Femur (tissue), 1 donor: Measurements from ENCODE around the gene IGSF5.
A peak's percentile ranks its signal among the peaks of the same experiment; 100 is the strongest.
"Not testable (repeated sequence)": the region's sequence is repeated elsewhere in the genome, so short reads cannot be mapped to it uniquely, and the experiment has no call there.

Experiments used
- DNase-seq: peaks from one replicate; pipeline ENCODE4 v3.0.0-alpha.2; 2017

Gene IGSF5

GRCh38 chr21:39744883-39745282 lies at the start of gene IGSF5:
Gene IGSF5 (plus strand): TSS chr21:39745183. CDS start chr21:39745510, 327 bp downstream.
- DNase-seq, result not testable (repeated sequence)

- no peak for DNase-seq
These were observed 48.8 kb upstream of the IGSF5 start for GRCh38 chr21:39696196-39696595.

GRCh38 chr21:39696618-39697017 lies 48.4 kb upstream of the IGSF5 start:
- DNase-seq, result no peak

GRCh38 chr21:39700318-39700717 lies 44.7 kb upstream of the IGSF5 start:
- DNase-seq, result no peak

- DNase-seq, result no peak
These were observed 41.4 kb upstream of the IGSF5 start for GRCh38 chr21:39703578-39703977.

GRCh38 chr21:39705849-39706248 lies 39.1 kb upstream of the IGSF5 start:
- no peak for DNase-seq

GRCh38 chr21:39707316-39707715 lies 37.7 kb upstream of the IGSF5 start:
- no peak for DNase-seq

- DNase-seq, result no peak
These were observed 34.1 kb upstream of the IGSF5 start for GRCh38 chr21:39710866-39711265.

GRCh38 chr21:39712273-39712672 lies 32.7 kb upstream of the IGSF5 start:
- DNase-seq, result no peak

GRCh38 chr21:39712976-39713375 lies 32.0 kb upstream of the IGSF5 start:
- DNase-seq, result no peak

GRCh38 chr21:39713905-39714304 lies 31.1 kb upstream of the IGSF5 start:
- DNase-seq, result no peak

- no peak for DNase-seq
These were observed 30.7 kb upstream of the IGSF5 start for GRCh38 chr21:39714331-39714730.

GRCh38 chr21:39715804-39716397 lies 29.1 kb upstream of the IGSF5 start:
- peak; percentile 61 for DNase-seq

- DNase-seq, result no peak
These were observed 24.7 kb upstream of the IGSF5 start for GRCh38 chr21:39720126-39720778.

- DNase-seq, result no peak
These were observed 23.1 kb upstream of the IGSF5 start for GRCh38 chr21:39721885-39722284.

- no peak for DNase-seq
These were observed 20.0 kb upstream of the IGSF5 start for GRCh38 chr21:39724944-39725343.

- no peak for DNase-seq
These were observed 18.9 kb upstream of the IGSF5 start for GRCh38 chr21:39726133-39726532.

GRCh38 chr21:39727401-39728120 lies 17.4 kb upstream of the IGSF5 start:
- DNase-seq, result no peak

GRCh38 chr21:39728341-39728740 lies 16.6 kb upstream of the IGSF5 start:
- no peak for DNase-seq

GRCh38 chr21:39730418-39731157 lies 14.4 kb upstream of the IGSF5 start:
- DNase-seq, result peak; percentile 24

- no peak for DNase-seq
These were observed 8.3 kb upstream of the IGSF5 start for GRCh38 chr21:39736716-39737115.

GRCh38 chr21:39737376-39738000 lies 7.5 kb upstream of the IGSF5 start:
- no peak for DNase-seq

GRCh38 chr21:39738566-39738965 lies 6.4 kb upstream of the IGSF5 start:
- no peak for DNase-seq
